ENCODE data around the gene FBXO41.
A peak's percentile ranks its signal among the peaks of the same experiment; 100 is the strongest.

FBXO41 gene

DNA sequence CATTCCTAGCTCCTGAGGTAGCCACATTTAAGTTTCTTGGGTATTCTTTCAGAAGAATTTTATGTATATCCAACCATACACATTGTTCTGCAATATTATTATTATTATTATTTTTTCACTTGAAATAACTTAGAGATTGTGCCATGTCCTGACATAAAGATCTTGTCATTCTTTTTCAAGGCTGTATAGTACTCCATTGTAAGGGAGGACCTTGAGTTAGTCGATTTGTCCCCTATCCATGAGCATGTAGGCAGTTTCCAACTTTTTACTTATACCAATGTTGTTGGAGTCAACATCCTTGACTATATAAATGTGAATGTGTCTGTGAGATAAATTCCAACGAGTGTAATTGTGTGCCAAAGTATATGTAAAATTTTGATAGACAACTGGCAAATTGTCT lies 10.0 kb upstream of the FBXO41 start:
- DNase-seq: no peak
- no peak overlapping the region for H3K27ac Mint-ChIP-seq
- peak overlapping the region; percentile 60 to 73 for H3K4me3 Mint-ChIP-seq
- H3K27me3 Mint-ChIP-seq: peaks cover 53 to 76% of the 10 kb centered on the region in 2 donors
- H3K9me3 Mint-ChIP-seq: no peaks in the 10 kb centered on the region
- H3K36me3 Mint-ChIP-seq (ENCODE audit: insufficient read depth): peaks cover 12% of the 10 kb centered on the region
- peaks cover 11 to 15% of the 10 kb centered on the region in 2 donors for H3K4me1 Mint-ChIP-seq (ENCODE audit: low read depth in 2 of 2)
- no peak for ATAC-seq (replicated peaks)

DNA sequence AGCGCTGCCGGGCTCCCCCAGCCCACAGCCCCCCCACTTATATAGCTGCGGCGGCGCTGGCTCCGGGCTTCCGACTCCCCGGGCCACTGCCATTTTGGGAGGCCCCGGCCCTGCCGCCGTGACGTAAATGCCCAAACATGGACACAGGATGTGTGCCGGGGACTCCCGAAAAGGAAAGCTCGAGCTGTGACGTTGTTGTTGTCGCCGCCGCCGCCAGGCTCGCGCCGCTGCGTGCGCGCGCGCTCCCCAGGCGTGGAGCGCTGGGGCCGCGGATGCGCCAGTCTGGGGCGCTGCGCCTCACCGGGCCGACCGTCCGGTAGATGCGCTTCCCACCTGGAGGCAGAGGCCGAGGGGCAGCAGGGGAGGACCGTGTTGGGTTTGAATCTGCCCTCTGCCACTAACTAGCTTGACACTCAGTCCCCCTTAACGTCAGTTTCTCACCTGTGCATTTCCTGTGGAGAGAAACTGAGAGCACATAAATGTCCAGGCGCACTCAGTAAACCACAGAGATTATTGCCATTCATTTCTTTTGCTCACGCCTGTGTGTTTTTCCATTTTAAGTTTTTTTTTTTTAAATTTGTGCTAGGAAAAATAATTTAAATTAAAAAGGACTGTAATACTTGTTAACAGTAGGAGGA lies 9.4 kb upstream of the FBXO41 start, which contains the start of gene EGR4:
Gene EGR4, minus strand, starts transcription at position 15 of the 638 bp plus-strand sequence. CDS start 231 bp downstream, outside the sequence.
- Mint-ChIP-seq H3K27ac (no peak within 1 kb of the TSS), H3K36me3 (ENCODE audit: insufficient read depth) (peaks cover 12% of the 10 kb centered on the region), H3K27me3 (peaks cover 56 to 79% of the 10 kb centered on the region in 2 donors), H3K4me1 (ENCODE audit: low read depth in 2 of 2) (peaks cover 11 to 15% of the 10 kb centered on the region in 2 donors), H3K9me3 (no peaks in the 10 kb centered on the region), H3K4me3 (peak within 1 kb of the TSS; percentile 60 to 73)
- peak; percentile 93 for ATAC-seq (replicated peaks)
- DNase-seq: peak; percentile 88 to 92 (median 88)

DNA sequence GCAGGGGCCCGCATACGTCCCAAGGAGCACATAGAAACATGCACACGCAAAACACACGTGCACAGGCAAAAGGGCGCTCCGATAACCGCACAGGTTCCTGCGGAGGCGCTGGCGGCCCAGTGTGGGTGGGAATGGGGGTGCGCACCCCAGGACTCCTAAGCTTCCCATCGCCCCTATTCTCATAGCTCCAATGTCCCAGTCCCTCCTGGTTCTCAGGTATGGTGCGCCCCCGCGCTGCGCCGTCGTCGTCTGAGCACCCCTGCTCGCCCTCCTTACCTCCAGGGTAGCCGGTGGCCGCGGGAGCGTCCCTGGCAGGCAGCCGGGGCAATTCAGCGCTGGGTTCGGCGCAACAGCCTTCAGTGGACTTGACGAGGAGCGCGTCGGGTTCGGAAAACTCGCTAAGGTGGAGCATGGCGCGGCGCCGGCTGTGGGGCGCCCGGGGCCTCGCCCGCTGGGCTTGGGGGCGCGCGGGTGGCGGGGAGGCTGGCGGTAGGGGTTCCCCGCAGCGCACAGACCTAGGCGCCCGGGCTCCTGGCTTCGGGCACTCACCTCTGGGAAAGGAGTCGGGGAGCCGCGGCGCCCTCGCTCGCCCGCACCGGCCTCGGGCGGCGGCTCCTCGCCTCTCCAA lies 8.7 kb upstream of the FBXO41 start:
- no peak overlapping the region for H3K27ac Mint-ChIP-seq
- DNase-seq (peak in 1 of 3 experiments; percentile 7), ATAC-seq (replicated peaks) (no peak)
- peaks cover 11 to 15% of the 10 kb centered on the region in 2 donors for H3K4me1 Mint-ChIP-seq (ENCODE audit: low read depth in 2 of 2)
- H3K36me3 Mint-ChIP-seq (ENCODE audit: insufficient read depth): peaks cover 12% of the 10 kb centered on the region
- peak overlapping the region; percentile 60 to 73 for H3K4me3 Mint-ChIP-seq
- no peaks in the 10 kb centered on the region for H3K9me3 Mint-ChIP-seq
- H3K27me3 Mint-ChIP-seq: peaks cover 56 to 79% of the 10 kb centered on the region in 2 donors

DNA sequence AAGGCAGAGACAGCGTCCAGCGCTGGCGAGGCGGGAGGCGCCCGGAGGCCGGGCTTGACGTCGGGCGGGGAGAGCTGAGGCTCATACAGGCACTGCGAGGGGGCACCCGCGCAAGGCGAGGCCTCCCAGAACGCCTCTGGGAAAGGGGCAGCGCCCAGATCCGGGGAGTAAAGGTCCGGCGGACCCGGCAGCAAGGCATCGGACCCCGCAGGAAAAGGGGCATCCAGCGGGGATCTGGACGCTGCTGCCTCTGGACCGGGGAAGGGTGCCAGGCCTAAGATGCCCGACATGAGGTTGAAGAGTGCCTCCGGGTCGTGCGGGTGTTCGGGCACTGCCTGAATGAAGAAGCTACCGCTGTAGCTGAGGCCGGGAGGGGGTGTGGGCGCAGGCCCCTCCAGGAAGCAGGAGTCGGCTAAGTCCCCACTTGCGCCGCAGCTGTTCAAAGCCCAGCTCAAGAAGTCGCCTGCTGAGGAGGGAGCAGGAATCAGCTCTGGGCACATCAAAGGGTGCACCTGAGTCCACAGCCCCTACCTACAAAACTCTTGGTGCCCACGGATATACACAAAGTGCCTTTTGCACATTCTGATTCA lies 8.1 kb upstream of the FBXO41 start:
- no peak for ATAC-seq (replicated peaks)
- Mint-ChIP-seq H3K4me1 (ENCODE audit: low read depth in 2 of 2) (peaks cover 11 to 15% of the 10 kb centered on the region in 2 donors), H3K27ac (no peak overlapping the region), H3K27me3 (peaks cover 52 to 75% of the 10 kb centered on the region in 2 donors), H3K9me3 (no peaks in the 10 kb centered on the region), H3K4me3 (peak overlapping the region; percentile 60 to 73), H3K36me3 (ENCODE audit: insufficient read depth) (peaks cover 12% of the 10 kb centered on the region)
- DNase-seq: no peak

DNA sequence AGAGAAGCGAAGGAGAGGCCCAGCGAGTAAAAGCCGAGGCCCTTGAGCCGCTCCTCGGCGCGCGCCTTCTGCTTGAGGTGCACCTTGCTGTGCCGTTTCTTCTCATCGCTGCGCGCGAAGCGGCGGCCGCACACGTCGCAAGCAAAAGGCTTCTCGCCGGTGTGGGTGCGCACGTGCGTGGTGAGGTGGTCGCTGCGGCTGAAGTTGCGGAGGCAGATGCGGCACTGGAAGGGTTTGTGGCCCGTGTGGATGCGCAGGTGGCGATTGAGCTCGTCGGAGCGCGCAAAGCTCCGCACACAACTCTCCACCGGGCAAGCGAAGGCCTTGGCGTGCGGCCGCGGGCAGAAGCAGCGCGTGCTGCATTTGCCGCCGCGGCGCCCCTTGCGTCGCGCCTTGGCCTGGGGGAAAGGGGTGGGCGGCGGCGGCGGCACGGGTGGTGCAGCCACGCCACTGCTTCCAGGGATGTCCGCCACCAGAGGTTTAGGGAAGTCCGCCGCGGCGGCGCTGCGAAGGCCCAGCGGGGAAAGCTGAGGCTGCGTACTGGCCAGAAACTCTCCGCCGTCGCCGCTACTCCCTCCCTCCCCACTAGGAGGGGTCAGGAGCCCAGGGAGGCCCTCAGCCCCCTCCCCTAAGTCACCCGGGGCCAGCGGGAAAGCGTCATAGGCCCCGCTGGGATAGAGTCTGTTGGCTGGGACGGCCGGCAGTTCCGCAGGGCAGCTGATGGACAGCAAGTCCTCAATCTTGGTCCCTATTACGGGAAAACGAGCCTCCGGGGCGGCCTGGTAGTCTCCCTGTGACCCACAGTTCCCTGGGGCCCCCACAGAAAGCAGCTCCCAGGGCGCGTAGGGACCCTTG lies 7.4 kb upstream of the FBXO41 start:
- peaks cover 11 to 15% of the 10 kb centered on the region in 2 donors for H3K4me1 Mint-ChIP-seq (ENCODE audit: low read depth in 2 of 2)
- DNase-seq: no peak
- peaks cover 45 to 68% of the 10 kb centered on the region in 2 donors for H3K27me3 Mint-ChIP-seq
- ATAC-seq (replicated peaks): no peak
- no peaks in the 10 kb centered on the region for H3K9me3 Mint-ChIP-seq
- peak overlapping the region in 1 of 2 donors; percentile 32 for H3K27ac Mint-ChIP-seq
- peak overlapping the region; percentile 60 to 73 for H3K4me3 Mint-ChIP-seq
- peaks cover 12% of the 10 kb centered on the region for H3K36me3 Mint-ChIP-seq (ENCODE audit: insufficient read depth)

DNA sequence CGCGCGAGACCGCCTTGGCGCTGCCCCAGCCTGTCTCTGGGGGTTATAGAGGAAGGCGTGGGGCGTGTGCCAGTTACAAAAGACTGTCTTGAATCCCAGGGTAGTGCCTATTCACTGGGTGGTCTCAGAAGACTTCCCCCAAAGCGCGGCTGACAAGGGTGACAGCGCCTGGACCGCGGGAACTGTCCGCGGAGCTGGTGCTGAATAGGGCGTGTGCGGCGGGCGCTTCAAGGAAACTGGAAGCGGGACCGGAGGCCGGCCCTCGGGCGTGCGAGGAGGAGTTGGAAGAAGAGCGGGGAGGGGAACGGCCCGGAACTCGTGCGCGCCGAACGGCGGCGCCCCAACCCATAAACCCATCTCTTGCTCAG lies 6.8 kb upstream of the FBXO41 start:
- DNase-seq: peak; percentile 45 to 55 (median 49)

DNA sequence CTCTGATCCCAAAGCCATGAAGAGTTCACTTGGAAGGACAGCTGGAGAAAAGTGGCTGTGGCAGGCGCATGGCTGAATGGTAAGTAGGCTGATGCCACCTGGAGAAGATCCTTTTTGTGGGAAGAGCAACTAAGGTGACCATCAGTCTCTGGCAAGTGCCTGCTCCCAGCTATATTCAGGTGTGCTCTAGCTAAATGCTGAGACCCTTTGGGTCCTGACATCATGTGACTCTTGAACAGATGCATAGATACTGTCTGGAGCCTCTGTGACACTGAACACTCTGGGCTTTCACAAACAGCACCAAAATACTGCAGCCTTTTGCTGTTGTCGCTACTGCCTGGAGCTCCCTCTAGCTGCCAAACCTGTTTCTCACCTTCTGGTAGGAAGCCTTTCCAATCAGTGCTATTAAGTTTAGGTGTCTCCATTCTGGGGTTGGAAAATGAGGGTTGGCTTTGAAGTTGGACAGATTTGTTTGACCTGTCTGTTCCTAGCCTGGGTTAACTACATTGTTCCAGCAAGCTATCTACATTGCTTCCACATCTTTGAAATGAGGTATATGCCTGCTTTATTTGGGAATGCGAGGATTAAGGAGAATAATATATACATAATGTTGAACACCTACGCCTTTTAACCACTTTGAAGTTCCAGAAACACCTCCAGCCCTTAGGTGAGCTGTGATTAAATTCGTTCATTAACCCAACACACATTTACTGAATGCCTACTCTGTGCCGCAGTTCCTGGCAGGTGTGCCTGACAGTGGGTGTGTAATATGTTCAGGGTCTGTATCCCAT lies 6.0 kb upstream of the FBXO41 start:
- DNase-seq (peak in 2 of 3 experiments; percentile 26 to 51), ATAC-seq (replicated peaks) (no peak)
- Mint-ChIP-seq H3K4me1 (ENCODE audit: low read depth in 2 of 2) (peaks cover 13 to 21% of the 10 kb centered on the region in 2 donors), H3K27me3 (peaks cover 30 to 53% of the 10 kb centered on the region in 2 donors), H3K4me3 (peak overlapping the region; percentile 60 to 73), H3K27ac (no peak overlapping the region), H3K9me3 (no peaks in the 10 kb centered on the region), H3K36me3 (ENCODE audit: insufficient read depth) (peaks cover 12% of the 10 kb centered on the region)

More for the DNA sequence above, 6.8 kb upstream of the FBXO41 start:
- H3K36me3 Mint-ChIP-seq (ENCODE audit: insufficient read depth): peaks cover 12% of the 10 kb centered on the region
- peak overlapping the region; percentile 60 to 73 for H3K4me3 Mint-ChIP-seq
- H3K27ac Mint-ChIP-seq: peak overlapping the region in 1 of 2 donors; percentile 32
- H3K9me3 Mint-ChIP-seq: no peaks in the 10 kb centered on the region
- H3K4me1 Mint-ChIP-seq (ENCODE audit: low read depth in 2 of 2): peaks cover 11 to 15% of the 10 kb centered on the region in 2 donors
- ATAC-seq (replicated peaks): peak; percentile 21
- peaks cover 38 to 62% of the 10 kb centered on the region in 2 donors for H3K27me3 Mint-ChIP-seq

DNA sequence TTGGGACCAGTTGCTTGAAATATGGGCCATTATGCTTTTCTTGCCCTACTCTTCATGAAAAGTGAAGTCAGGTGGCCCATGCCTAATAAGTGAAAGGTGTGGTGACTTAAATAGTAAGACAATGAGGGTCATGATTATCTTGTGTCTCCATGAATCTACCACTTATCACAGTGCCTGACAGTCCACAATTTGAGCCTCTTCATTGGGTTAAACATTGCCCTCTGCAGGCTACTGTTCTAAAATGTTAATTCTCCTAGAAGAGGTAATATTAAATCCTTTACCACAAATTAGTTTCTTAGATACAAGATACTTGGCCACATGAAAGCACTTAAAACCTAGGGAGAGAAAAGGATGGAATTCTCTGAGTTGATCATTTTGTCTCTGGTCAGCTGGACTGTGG lies 5.0 kb upstream of the FBXO41 start:
- no peak for ATAC-seq (replicated peaks)
- Mint-ChIP-seq H3K4me1 (ENCODE audit: low read depth in 2 of 2) (peaks cover 18 to 25% of the 10 kb centered on the region in 2 donors), H3K36me3 (ENCODE audit: insufficient read depth) (peaks cover 9% of the 10 kb centered on the region), H3K27me3 (peaks cover 26 to 48% of the 10 kb centered on the region in 2 donors), H3K9me3 (no peaks in the 10 kb centered on the region), H3K4me3 (no peak overlapping the region), H3K27ac (no peak overlapping the region)
- no peak for DNase-seq

DNA sequence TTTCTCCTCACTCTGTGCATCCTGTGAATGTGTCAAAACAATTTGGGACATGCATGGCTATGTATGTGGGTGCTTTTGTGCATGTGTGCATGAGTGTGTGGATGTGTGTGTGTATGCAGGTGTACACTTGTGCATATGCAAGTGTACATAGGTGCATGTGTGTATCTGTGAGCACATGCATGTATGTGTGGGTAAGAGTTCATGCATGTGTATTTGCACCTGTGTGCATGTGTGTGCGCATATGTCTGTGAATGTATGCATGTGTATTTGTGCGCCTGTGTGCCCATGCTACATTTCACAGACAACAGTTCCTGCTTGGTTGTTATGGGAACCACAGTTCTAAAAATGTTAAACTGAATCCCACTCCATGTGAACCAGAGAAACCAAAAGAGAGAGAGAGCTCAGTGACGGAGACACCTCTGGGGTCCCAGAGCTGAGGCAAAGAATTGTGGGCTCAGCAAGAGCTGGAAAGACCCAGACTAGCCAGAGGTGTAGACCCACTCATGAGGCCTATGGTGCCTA lies 1.9 kb upstream of the FBXO41 start:
- no peak for ATAC-seq (replicated peaks)
- Mint-ChIP-seq H3K27me3 (peaks cover 21 to 34% of the 10 kb centered on the region in 2 donors), H3K9me3 (no peaks in the 10 kb centered on the region), H3K27ac (no peak overlapping the region), H3K4me1 (ENCODE audit: low read depth in 2 of 2) (peaks cover 15 to 26% of the 10 kb centered on the region in 2 donors), H3K4me3 (peak overlapping the region in 1 of 2 donors; percentile 69), H3K36me3 (ENCODE audit: insufficient read depth) (peaks cover 9% of the 10 kb centered on the region)
- no peak for DNase-seq

DNA sequence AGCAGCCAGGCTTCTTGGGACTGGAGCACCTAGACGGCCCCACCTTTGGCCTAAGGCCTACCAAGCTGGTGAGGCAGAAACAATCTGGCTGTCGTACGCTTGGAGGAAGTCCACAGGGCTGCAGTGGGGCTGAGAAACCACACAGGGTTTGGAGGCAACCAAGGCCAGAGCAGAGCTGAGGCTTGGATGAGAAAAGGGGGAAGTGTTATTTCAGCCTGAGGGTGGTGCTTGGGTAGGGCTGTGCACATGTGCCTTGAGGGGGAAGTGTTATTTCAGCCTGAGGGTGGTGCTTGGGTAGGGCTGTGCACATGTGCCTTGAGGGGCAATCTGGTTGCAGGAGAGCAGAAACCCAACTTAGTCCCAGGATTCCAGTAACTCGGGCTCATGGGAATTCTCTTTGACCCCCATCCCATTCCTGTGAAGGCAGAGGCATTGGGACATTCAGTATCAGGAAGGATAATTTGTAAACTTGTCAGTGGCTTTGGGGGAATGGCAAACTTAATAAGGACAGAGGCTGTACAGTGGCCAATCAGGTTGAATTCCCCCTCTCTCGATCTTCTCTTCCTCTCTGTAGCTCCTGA lies 971 bp upstream of the FBXO41 start:
- Mint-ChIP-seq H3K4me3 (peak overlapping the region; percentile 54 to 69), H3K4me1 (ENCODE audit: low read depth in 2 of 2) (peaks cover 13 to 22% of the 10 kb centered on the region in 2 donors), H3K27me3 (peaks cover 17 to 25% of the 10 kb centered on the region in 2 donors), H3K9me3 (no peaks in the 10 kb centered on the region), H3K27ac (no peak overlapping the region), H3K36me3 (ENCODE audit: insufficient read depth) (peaks cover under 1% of the 10 kb centered on the region)
- DNase-seq: peak in 1 of 3 experiments; percentile 7
- peak; percentile 49 for ATAC-seq (replicated peaks)

DNA sequence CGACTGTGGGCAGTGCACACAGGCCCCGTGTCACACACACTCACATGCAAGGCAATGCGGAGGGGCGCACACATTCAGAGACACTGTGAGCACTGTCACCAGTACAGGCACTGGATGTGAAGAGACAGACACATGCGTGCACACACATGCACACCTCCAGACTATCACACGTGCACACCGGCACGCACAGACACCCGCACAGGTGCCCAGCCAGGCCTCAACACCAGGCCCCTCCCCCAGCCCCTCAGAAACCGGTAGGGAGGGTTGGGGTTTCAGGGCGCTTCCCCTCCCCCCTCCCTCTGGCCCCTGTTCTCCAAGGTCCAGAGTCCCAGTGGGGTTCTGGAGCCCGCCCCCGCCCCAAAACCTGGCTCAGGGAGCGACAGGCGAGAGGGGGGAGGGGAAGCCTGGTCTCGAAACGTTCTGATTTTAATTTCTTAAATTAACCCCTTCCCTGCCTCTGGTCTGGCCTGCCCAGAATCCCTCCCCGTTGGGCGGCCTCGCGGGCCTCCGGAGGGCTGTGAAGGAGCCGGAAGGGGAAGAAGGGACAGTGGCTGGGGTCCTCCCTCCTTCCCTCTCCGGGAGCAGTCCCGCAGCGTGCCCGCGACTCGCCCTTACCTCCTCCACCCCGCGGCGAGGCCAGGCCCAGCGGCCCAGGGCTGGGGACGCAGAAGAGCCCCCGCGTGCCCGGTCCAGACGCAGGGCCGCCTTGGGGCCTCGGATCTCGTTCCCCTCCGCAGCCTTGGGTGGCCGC lies 558 bp downstream of the FBXO41 start:
- peak overlapping the region in 1 of 2 donors; percentile 69 for H3K27ac Mint-ChIP-seq
- H3K9me3 Mint-ChIP-seq: no peaks in the 10 kb centered on the region
- DNase-seq: no peak

More for the DNA sequence above, 558 bp downstream of the FBXO41 start:
- H3K27me3 Mint-ChIP-seq: peaks cover 8 to 9% of the 10 kb centered on the region in 2 donors
- ATAC-seq (replicated peaks): peak; percentile 32
- peaks cover 13 to 28% of the 10 kb centered on the region in 2 donors for H3K4me1 Mint-ChIP-seq (ENCODE audit: low read depth in 2 of 2)
- peak overlapping the region; percentile 54 to 69 for H3K4me3 Mint-ChIP-seq
- H3K36me3 Mint-ChIP-seq (ENCODE audit: insufficient read depth): no peaks in the 10 kb centered on the region

All from effector memory CD8-positive, alpha-beta T cell (primary cell).